HCT116 (cell line): ENCODE results near the gene ATP13A2. TPM values are rescaled to one million over a fixed set of nuclear protein-coding genes. Genes with fewer than 3 reads are reported as not detected.

Experiments used
- ATAC-seq: fragments of 200-7000 bp; cut with Tn5 transposase; 2 replicates; pipeline ENCODE4 v1.9.1; 2020; ENCODE audit warnings: mild to moderate bottlenecking, moderate library complexity
- BruUV-seq: library from RNA; stranded (reverse); fragments of 400-500 nt; replicated peaks from 2 replicates; lab custom pipeline; 2021; lab: Mats Ljungman, UMichigan
- CTCF ChIA-PET: fragments of 300-600 bp; sonication (Branson Sonifier 250); formaldehyde crosslinking; loops from one replicate; lab custom pipeline; 2021; ENCODE audit warnings: antibody characterized with exemption; lab: Charles Lee
- POLR2A ChIA-PET: fragments of 300-600, 350-600 bp; sonication (Branson Sonifier 250); formaldehyde crosslinking; loops from one replicate; lab custom pipeline; 2021; ENCODE audit warnings: antibody characterized with exemption; lab: Charles Lee
- RAD21 ChIA-PET, 2 experiments: fragments of 300-600 bp; sonication (Branson Sonifier 250); formaldehyde crosslinking; loops; one replicate each; lab custom pipeline; 2023; ENCODE audit warnings: low total read pairs in 2 of 2; ENCODE audit not compliant: uncharacterized antibody in 2 of 2, unreplicated experiment in 2 of 2, low non-redundant PET in 1 of 2; lab: Charles Lee
- DNase-seq: peaks from one replicate; pipeline ENCODE4 v3.0.0-alpha.2; 2010; ENCODE audit warnings: low read depth, low spot score
- H2AFZ ChIP-seq: fragments of 200-600 bp; shearing (Covaris generic), sonication (generic); 2 replicates; pipeline ENCODE4 v1.6.1; 2017; ENCODE audit warnings: low read depth, mixed run types, mixed read lengths, antibody characterized with exemption, low read length; ENCODE audit not compliant: poor library complexity, severe bottlenecking
- H3K27ac ChIP-seq: 2 replicates; pipeline ENCODE4 v1.5.1; 2012; ENCODE audit warnings: low read depth, low read length
- H3K27me3 ChIP-seq: fragments of 200-600 bp; sonication (generic); 2 replicates; pipeline ENCODE4 v1.6.1; 2016; ENCODE audit warnings: mixed run types, low read length, mixed read lengths; ENCODE audit not compliant: insufficient read depth
- H3K36me3 ChIP-seq, 2 experiments: fragments of 200-500 bp in 1 of 2; fragments of 200-600 bp in 1 of 2; sonication (Bioruptor generic) in 1 of 2; sonication (generic) in 1 of 2; 2 replicates each; pipeline versions ENCODE4 v1.5.1 to v1.6.1; 2014 to 2016; ENCODE audit warnings: low read length in 2 of 2, inconsistent platforms in 1 of 2, mixed read lengths in 1 of 2, mixed run types in 1 of 2; ENCODE audit not compliant: insufficient read depth in 2 of 2, control insufficient read depth in 1 of 2
- H3K4me1 ChIP-seq, 2 experiments: fragments of 200-600 bp in 1 of 2; sonication (generic) in 1 of 2; 2 replicates each; pipeline versions ENCODE4 v1.5.1 to v1.6.1; 2012 to 2017; ENCODE audit warnings: low read length in 2 of 2, inconsistent platforms in 1 of 2, mild to moderate bottlenecking in 1 of 2, mixed read lengths in 1 of 2, mixed run types in 1 of 2, moderate library complexity in 1 of 2; ENCODE audit not compliant: insufficient read depth in 2 of 2, control insufficient read depth in 1 of 2
- H3K4me2 ChIP-seq: fragments of 200-600 bp; sonication (generic); 2 replicates; pipeline ENCODE4 v1.6.1; 2017; ENCODE audit warnings: mixed run types, low read length, mixed read lengths
- H3K4me3 ChIP-seq, 2 experiments: fragments of 200-600 bp in 1 of 2; sonication (generic) in 1 of 2; replicated peaks in 1 of 2; 2 replicates each; pipeline ENCODE4 v1.5.1; 2011 to 2016; ENCODE audit warnings: low read length in 2 of 2, control low read depth in 1 of 2, low read depth in 1 of 2, mild to moderate bottlenecking in 1 of 2, mixed read lengths in 1 of 2, mixed run types in 1 of 2
- H3K79me2 ChIP-seq: fragments of 200-600 bp; sonication (generic); 2 replicates; pipeline ENCODE4 v1.6.1; 2017; ENCODE audit warnings: mild to moderate bottlenecking, mixed run types, low read length, moderate library complexity, mixed read lengths; ENCODE audit not compliant: insufficient read depth
- H3K9ac ChIP-seq: fragments of 200-600 bp; sonication (generic); 2 replicates; pipeline ENCODE4 v1.6.1; 2016; ENCODE audit warnings: low read length, mixed read lengths
- H3K9me2 ChIP-seq: fragments of 200-600 bp; sonication (generic), shearing (Covaris generic); 2 replicates; pipeline ENCODE4 v1.6.1; 2017; ENCODE audit warnings: mixed run types, mild to moderate bottlenecking, moderate library complexity; ENCODE audit not compliant: insufficient read depth
- H3K9me3 ChIP-seq, 2 experiments: fragments of 200-500 bp in 1 of 2; fragments of 200-600 bp in 1 of 2; sonication (Bioruptor generic) in 1 of 2; sonication (generic) in 1 of 2; 2 replicates each; pipeline ENCODE4 v1.6.1; 2014 to 2017; ENCODE audit warnings: low read length in 2 of 2, mixed read lengths in 2 of 2, inconsistent platforms in 1 of 2, low read depth in 1 of 2, mild to moderate bottlenecking in 1 of 2, mixed run types in 1 of 2, moderate library complexity in 1 of 2; ENCODE audit not compliant: control insufficient read depth in 1 of 2, insufficient read depth in 1 of 2
- H4K20me1 ChIP-seq: fragments of 200-600 bp; sonication (generic), shearing (Covaris generic); 2 replicates; pipeline ENCODE4 v1.6.1; 2017; ENCODE audit warnings: mixed run types, mild to moderate bottlenecking, moderate library complexity; ENCODE audit not compliant: insufficient read depth
- ATF3 ChIP-seq: IDR thresholded peaks from 2 replicates; pipeline ENCODE4 v1.6.1; 2012
- CBX3 ChIP-seq: IDR thresholded peaks from 2 replicates; pipeline ENCODE4 v1.6.1; 2012; ENCODE audit warnings: low read depth
- CEBPB ChIP-seq: IDR thresholded peaks from 2 replicates; pipeline ENCODE4 v1.6.1; 2012; ENCODE audit warnings: low read depth
- CTCF ChIP-seq, 3 experiments: fragments of 200-600 bp in 1 of 3; sonication (generic) in 1 of 3; IDR thresholded peaks in 2 of 3; conservative IDR thresholded peaks in 1 of 3; 2 replicates each; pipeline ENCODE4 v1.5.1; 2012 to 2017; ENCODE audit warnings: low read depth in 2 of 3, low read length in 2 of 3, antibody characterized with exemption in 1 of 3, borderline replicate concordance in 1 of 3, control low read depth in 1 of 3, mild to moderate bottlenecking in 1 of 3, mixed read lengths in 1 of 3, mixed run types in 1 of 3, moderate library complexity in 1 of 3; ENCODE audit not compliant: insufficient read depth in 1 of 3
- EGR1 ChIP-seq: IDR thresholded peaks from 2 replicates; pipeline ENCODE4 v1.6.1; 2012; ENCODE audit warnings: low read depth
- ELF1 ChIP-seq: IDR thresholded peaks from 2 replicates; pipeline ENCODE4 v1.6.1; 2012; ENCODE audit warnings: low read depth, borderline replicate concordance
- EZH2 ChIP-seq: fragments of 200-600 bp; sonication (generic); IDR thresholded peaks from 2 replicates; pipeline ENCODE4 v1.6.1; 2017; ENCODE audit warnings: antibody characterized with exemption, mixed run types
- FOSL1 ChIP-seq: IDR thresholded peaks from 2 replicates; pipeline ENCODE4 v1.6.1; 2012; ENCODE audit warnings: low read depth
- JUND ChIP-seq: IDR thresholded peaks from 2 replicates; pipeline ENCODE4 v1.6.1; 2012
- MAX ChIP-seq: IDR thresholded peaks from 2 replicates; pipeline ENCODE4 v1.6.1; 2012
- POLR2A ChIP-seq: IDR thresholded peaks from 2 replicates; pipeline ENCODE4 v1.7.0; 2011; ENCODE audit warnings: borderline replicate concordance; ENCODE audit not compliant: insufficient read depth, insufficient read length; ENCODE audit errors: extremely low read depth
- POLR2AphosphoS5 ChIP-seq: IDR thresholded peaks from 2 replicates; pipeline ENCODE4 v1.6.1; 2011; ENCODE audit warnings: mild to moderate bottlenecking, low read depth, low read length, moderate library complexity
- RAD21 ChIP-seq: IDR thresholded peaks from 2 replicates; pipeline ENCODE4 v1.6.1; 2012; ENCODE audit warnings: low read depth, mild to moderate bottlenecking
- SIN3A ChIP-seq: IDR thresholded peaks from 2 replicates; pipeline ENCODE4 v1.6.1; 2012; ENCODE audit warnings: low read depth
- SP1 ChIP-seq: IDR thresholded peaks from 2 replicates; pipeline ENCODE4 v1.6.1; 2012; ENCODE audit warnings: low read depth
- SRF ChIP-seq: IDR thresholded peaks from 2 replicates; pipeline ENCODE4 v1.6.1; 2012; ENCODE audit warnings: low read depth
- TCF7L2 ChIP-seq: IDR thresholded peaks from 2 replicates; pipeline ENCODE4 v1.7.0; 2011; ENCODE audit warnings: borderline replicate concordance, inconsistent platforms; ENCODE audit not compliant: insufficient read depth, insufficient read length; ENCODE audit errors: extremely low read depth
- YY1 ChIP-seq: IDR thresholded peaks from 2 replicates; pipeline ENCODE4 v1.6.1; 2011; ENCODE audit warnings: low read length, low read depth, moderate library complexity, mild to moderate bottlenecking; ENCODE audit not compliant: insufficient replicate concordance; ENCODE audit errors: extremely low read depth
- ZBTB33 ChIP-seq: IDR thresholded peaks from 2 replicates; pipeline ENCODE4 v1.6.1; 2011; ENCODE audit warnings: mild to moderate bottlenecking, low read length, moderate library complexity; ENCODE audit not compliant: insufficient replicate concordance; ENCODE audit errors: extremely low read depth
- ZFX ChIP-seq: fragments of 450-650 bp; IDR thresholded peaks from 2 replicates; pipeline ENCODE4 v1.6.1; 2017
- intact Hi-C: fragments of 100-400 bp; cut with micrococcal nuclease; formaldehyde crosslinking; loops from 2 replicates; pipeline ENCODE4 v1.10.0; 2022
- total RNA-seq: library from RNA; stranded (reverse); gene quantifications from one replicate; pipeline ENCODE4 v1.2.1, GENCODE V29; 2021; ENCODE audit not compliant: unreplicated experiment

Gene ATP13A2
- total RNA-seq, 1 experiment from 2014 or later: 60.5 TPM

GRCh38 chr1:16988210-16988609 is 23.5 kb downstream of the ATP13A2 start:
- ATAC-seq (no peak), DNase-seq (no peak)
- POLR2A ChIA-PET: no interaction called here
- no peak overlapping the region for H3K9ac ChIP-seq
- intact Hi-C loops: no loop called here
- H4K20me1 ChIP-seq: no peaks in the 10 kb centered on the region
- no peak overlapping the region for H3K4me2 ChIP-seq
- RAD21 ChIA-PET: no interaction called here
- peaks cover 0 to 3% of the 10 kb centered on the region in 2 experiments; a peak in 1 of 4 replicates for H3K36me3 ChIP-seq
- H3K9me2 ChIP-seq: no peaks in the 10 kb centered on the region
- no peak overlapping the region for H3K4me3 ChIP-seq
- H3K27ac ChIP-seq: no peak overlapping the region
- H2AFZ ChIP-seq: no peak overlapping the region
- H3K9me3 ChIP-seq: no peaks in the 10 kb centered on the region
- H3K79me2 ChIP-seq: no peaks in the 10 kb centered on the region
- TF ChIP-seq YY1 (no peak), POLR2A (no peak), SP1 (no peak), FOSL1 (no peak), EZH2 (no peak), MAX (no peak), ATF3 (no peak), CEBPB (no peak), ZFX (no peak), JUND (no peak), TCF7L2 (no peak), SRF (no peak), ZBTB33 (no peak), CTCF (IDR thresholded peaks at IDR 0.05 in 2 of 3, conservative IDR thresholded peaks at IDR 0.05 in 1 of 3; ENCODE audit: borderline replicate concordance in 1 of 3, insufficient read depth in 1 of 3, low read depth in 2 of 3, low read length in 2 of 3) (no peak), SIN3A (no peak), EGR1 (no peak), RAD21 (no peak), ELF1 (no peak), POLR2AphosphoS5 (no peak), CBX3 (no peak)
- H3K27me3 ChIP-seq: no peaks in the 10 kb centered on the region
- CTCF ChIA-PET: no interaction called here
- H3K4me1 ChIP-seq: peaks cover 2 to 16% of the 10 kb centered on the region in 2 experiments; a peak in 1 of 4 replicates
- no TSS peak for BruUV-seq
